ENCODE data around the gene LRIG2. TPM values are rescaled to one million over a fixed set of nuclear protein-coding genes. Genes with fewer than 3 reads are reported as not detected.

LRIG2 gene
- total and polyA plus RNA-seq, 9 of the 15 experiments (the other 6 are each of a cell fraction or from before 2014, with no cell fraction given), result 1.8 to 28.1 (median 11.5) TPM

DNA sequence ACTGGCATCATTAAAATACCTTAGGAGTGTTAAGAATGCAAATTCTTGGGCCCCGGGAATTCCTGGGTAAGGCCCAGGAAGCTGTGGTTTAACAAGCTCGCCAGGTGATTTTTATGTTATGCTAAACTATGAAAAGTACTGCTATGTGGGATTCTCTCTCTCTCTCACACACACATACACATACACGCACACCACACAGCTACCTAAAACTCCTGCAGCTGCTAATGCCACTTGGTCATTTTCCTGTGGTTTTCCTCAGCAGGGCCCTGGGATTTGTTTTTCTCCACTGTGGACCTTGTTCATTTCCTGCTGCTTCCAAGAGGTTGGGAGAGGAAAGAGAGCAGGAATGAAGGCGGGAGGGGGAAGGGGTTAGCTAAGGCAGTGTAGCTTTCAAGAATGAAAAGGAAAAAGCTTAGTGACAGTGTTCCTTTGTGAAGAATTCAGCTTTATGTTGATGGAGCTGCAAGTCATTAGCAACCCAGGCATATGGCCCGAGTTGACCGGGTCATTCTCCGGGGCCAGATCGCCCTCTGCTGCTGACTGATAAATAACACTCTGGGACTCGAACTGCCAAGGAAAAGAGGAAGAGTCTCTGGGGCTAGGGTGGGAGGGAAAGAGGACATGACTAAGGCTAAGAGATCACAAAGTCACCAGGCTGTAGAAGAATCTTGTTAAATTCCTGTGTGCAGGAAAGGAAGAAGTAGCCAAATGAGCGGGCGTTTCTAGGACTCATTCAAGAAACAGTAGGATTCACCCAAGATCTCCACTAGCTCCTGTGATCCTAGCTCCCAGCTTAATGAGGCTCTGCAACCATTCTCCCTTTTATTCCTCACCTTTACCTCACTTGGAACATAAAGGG is 30.5 kb upstream of the LRIG2 start (continued):
- TF ChIP-seq ATF2 (CRISPR knock-in tag; IDR thresholded peaks at IDR 0.05) (no peak), RHOXF2B (CRISPR knock-in tag; conservative IDR thresholded peaks at IDR 0.05) (no peak), HEY1 (CRISPR knock-in tag; IDR thresholded peaks at IDR 0.05; ENCODE audit: borderline replicate concordance) (0 out of 2 replicates have a peak, but pooled peaks have one; percentile 23), ZBTB26 (CRISPR knock-in tag; IDR thresholded peaks at IDR 0.05) (no peak), ZNF707 (CRISPR knock-in tag; conservative IDR thresholded peaks at IDR 0.05) (no peak), MECOM (CRISPR knock-in tag; IDR thresholded peaks at IDR 0.05) (no peak), ZFP1 (CRISPR knock-in tag; IDR thresholded peaks at IDR 0.05) (no peak), ARID1B (IDR thresholded peaks at IDR 0.05) (peak; percentile 77), KLF16 (IDR thresholded peaks at IDR 0.05) (peak; percentile 47; the same call in 1 of the 2 replicates), ZNF668 (CRISPR knock-in tag; IDR thresholded peaks at IDR 0.05) (no peak), RBM39 (optimal IDR thresholded peaks at IDR 0.05; ENCODE audit: low read depth, low read length) (no peak), EP300 (IDR thresholded peaks at IDR 0.05; ENCODE audit: low read length) (peak; percentile 73), CLOCK (CRISPR knock-in tag; IDR thresholded peaks at IDR 0.05; ENCODE audit: borderline replicate concordance) (no peak), NR2C1 (IDR thresholded peaks at IDR 0.05) (no peak), NR2C1 (tag; IDR thresholded peaks at IDR 0.05) (no peak), SMARCE1 (IDR thresholded peaks at IDR 0.05) (peak; percentile 49; the same call in 1 of the 2 replicates), EP400 (IDR thresholded peaks at IDR 0.05) (peak; percentile 54; the same call in 1 of the 2 replicates), ELK3 (CRISPR knock-in tag; IDR thresholded peaks at IDR 0.05) (no peak), TAF9B (IDR thresholded peaks at IDR 0.05; ENCODE audit: partially characterized antibody) (no peak), JUNB (CRISPR knock-in tag; conservative IDR thresholded peaks at IDR 0.05) (no peak), ZNF586 (CRISPR knock-in tag; conservative IDR thresholded peaks at IDR 0.05) (no peak)
- TF ChIP-seq, protein P1, sequence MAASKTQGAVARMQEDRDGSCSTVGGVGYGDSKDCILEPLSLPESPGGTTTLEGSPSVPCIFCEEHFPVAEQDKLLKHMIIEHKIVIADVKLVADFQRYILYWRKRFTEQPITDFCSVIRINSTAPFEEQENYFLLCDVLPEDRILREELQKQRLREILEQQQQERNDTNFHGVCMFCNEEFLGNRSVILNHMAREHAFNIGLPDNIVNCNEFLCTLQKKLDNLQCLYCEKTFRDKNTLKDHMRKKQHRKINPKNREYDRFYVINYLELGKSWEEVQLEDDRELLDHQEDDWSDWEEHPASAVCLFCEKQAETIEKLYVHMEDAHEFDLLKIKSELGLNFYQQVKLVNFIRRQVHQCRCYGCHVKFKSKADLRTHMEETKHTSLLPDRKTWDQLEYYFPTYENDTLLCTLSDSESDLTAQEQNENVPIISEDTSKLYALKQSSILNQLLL (CRISPR knock-in tag; IDR thresholded peaks at IDR 0.05; ENCODE audit: borderline replicate concordance), result no peak
